Gastroesophageal sphincter (tissue), 4 donors: Measurements from ENCODE around the gene NUP43. TPM values are rescaled to one million over a fixed set of nuclear protein-coding genes. Genes with fewer than 3 reads are reported as not detected.

Experiments
- ATAC-seq: fragments of 150-250 bp; one replicate; pipeline ENCODE4 v1.9.1; 2016; ENCODE audit warnings: mild to moderate bottlenecking, moderate library complexity
- H3K27ac ChIP-seq, 4 donors: fragments of 200-600 bp; sonication (generic) in 3 of 4; 1 replicate in 3 of 4; 2 replicates in 1 of 4; pipeline ENCODE4 v1.5.1; 2016 to 2019
- H3K27me3 ChIP-seq: fragments of 200-600 bp; sonication (generic); one replicate; pipeline ENCODE4 v1.5.1; 2019
- H3K36me3 ChIP-seq, 2 donors: fragments of 200-600 bp; sonication (generic); one replicate each; pipeline ENCODE4 v1.5.1; 2019; ENCODE audit warnings: control low read depth in 1 of 2
- H3K4me1 ChIP-seq, 3 donors: fragments of 200-600 bp; sonication (generic); 1 replicate in 2 of 3; 2 replicates in 1 of 3; pipeline ENCODE4 v1.5.1; 2016 to 2019; ENCODE audit warnings: control low read depth in 2 of 3
- H3K4me3 ChIP-seq, 2 donors: fragments of 200-600 bp; sonication (generic); one replicate each; pipeline ENCODE4 v1.5.1; 2019; ENCODE audit warnings: mild to moderate bottlenecking in 1 of 2, moderate library complexity in 1 of 2
- H3K9me3 ChIP-seq, 3 donors: fragments of 200-600 bp; sonication (generic); one replicate each; pipeline ENCODE4 v1.5.1; 2017 to 2019; ENCODE audit warnings: control low read depth in 2 of 3
- CTCF ChIP-seq, 4 experiments: fragments of 200-600 bp in 2 of 4; fragments of 450-650 bp in 2 of 4; sonication (generic) in 1 of 4; IDR thresholded peaks; one replicate each; pipeline ENCODE4 v1.5.1; 2017 to 2019; ENCODE audit warnings: antibody characterized with exemption in 4 of 4, mild to moderate bottlenecking in 2 of 4, moderate library complexity in 2 of 4
- EP300 ChIP-seq: sonication (generic); formaldehyde crosslinking; IDR thresholded peaks from one replicate; pipeline ENCODE4 v1.6.1; 2017; ENCODE audit warnings: antibody characterized with exemption, mild to moderate bottlenecking
- POLR2A ChIP-seq, 2 donors: fragments of 450-650 bp; IDR thresholded peaks; one replicate each; pipeline ENCODE4 v1.6.1; 2017; ENCODE audit warnings: antibody characterized with exemption in 2 of 2, mild to moderate bottlenecking in 2 of 2, moderate library complexity in 1 of 2
- POLR2AphosphoS5 ChIP-seq: sonication (generic); formaldehyde crosslinking; IDR thresholded peaks from one replicate; pipeline ENCODE4 v1.6.1; 2017; ENCODE audit warnings: antibody characterized with exemption
- WGBS, 2 donors: methylation state at CpG; one replicate each; pipeline ENCODE4 v1.1.5; 2018; ENCODE audit warnings: low coverage in 1 of 2; 5-methylcytosine and 5-hydroxymethylcytosine counted together
- total RNA-seq, 4 donors: library from RNA; depleted of rRNA; stranded (reverse); fragments of >200 nt; gene quantifications; one replicate each; pipeline ENCODE4 v1.1.0, GENCODE V29; 2016

Gene NUP43
- total RNA-seq, 4 donors from 2014 or later = 15.0 to 29.4 (median 19.3) TPM

DNA sequence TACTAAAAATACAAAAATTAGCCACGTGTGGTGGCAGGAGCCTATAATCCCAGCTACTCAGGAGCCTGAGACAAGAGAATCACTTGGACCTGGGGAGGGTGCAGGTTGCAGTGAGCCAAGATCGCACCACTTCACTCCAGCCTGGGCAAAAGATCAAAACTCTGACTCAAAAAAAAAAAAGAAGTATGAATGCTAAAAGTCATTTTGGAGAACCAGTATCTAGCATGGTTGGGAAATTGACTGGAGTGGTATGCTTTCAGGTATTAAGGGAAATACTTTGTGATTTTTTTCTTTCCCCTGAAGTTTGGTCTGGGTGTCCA, 33.3 kb upstream of the NUP43 start:
- H3K9me3 ChIP-seq = no peaks in the 10 kb centered on the region
- H3K27me3 ChIP-seq = no peaks in the 10 kb centered on the region
- 39 to 70% methylated on average over 1 to 2 of the region's 2 CpGs for WGBS, 2 donors
- H3K27ac ChIP-seq = no peak overlapping the region
- H3K4me1 ChIP-seq = no peaks in the 10 kb centered on the region
- TF ChIP-seq CTCF (IDR thresholded peaks at IDR 0.05) (no peak), POLR2AphosphoS5 (no peak), POLR2A (IDR thresholded peaks at IDR 0.05) (no peak), EP300 (no peak)
- H3K36me3 ChIP-seq = peaks cover 0 to 74% of the 10 kb centered on the region in 2 donors
- H3K4me3 ChIP-seq = no peak overlapping the region
- ATAC-seq = no peak

- H3K9me3 ChIP-seq = no peaks in the 10 kb centered on the region
- 100% methylated on average over 1 of the region's 1 CpG; no CpG with 5 or more reads in 1 of the 2 donors for WGBS, 2 donors
- no peak for ATAC-seq
These were observed 31.3 kb upstream of the NUP43 start for GRCh38 chr6:149777624-149778023.

DNA sequence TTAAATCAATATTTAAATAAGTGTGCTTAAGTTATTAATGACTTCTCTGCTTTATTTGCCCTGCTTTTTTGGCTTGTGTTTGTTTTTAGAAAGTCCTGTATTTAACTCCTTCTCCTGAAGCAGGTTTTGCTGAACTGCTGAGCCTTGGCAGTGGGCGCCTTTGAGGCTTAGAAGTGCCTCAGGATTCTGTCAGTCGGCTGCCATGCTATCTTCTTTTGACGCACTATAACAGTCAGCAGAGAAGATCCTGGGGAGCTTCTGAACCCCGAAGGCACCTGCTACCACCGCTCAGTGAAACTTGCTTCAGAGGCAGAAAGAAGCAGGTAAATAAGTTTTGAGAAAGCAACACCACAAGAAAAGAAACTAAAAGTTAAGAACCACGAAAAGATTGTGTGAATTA, 25.6 kb upstream of the NUP43 start:
- Histone ChIP-seq H3K4me1 (no peaks in the 10 kb centered on the region), H3K27me3 (no peaks in the 10 kb centered on the region), H3K9me3 (no peaks in the 10 kb centered on the region), H3K36me3 (peaks cover 0 to 72% of the 10 kb centered on the region in 2 donors), H3K4me3 (no peak overlapping the region), H3K27ac (no peak overlapping the region)
- TF ChIP-seq EP300 = no peak
- no peak for TF ChIP-seq POLR2A (IDR thresholded peaks at IDR 0.05)
- no peak for TF ChIP-seq POLR2AphosphoS5
- TF ChIP-seq CTCF (IDR thresholded peaks at IDR 0.05) = no peak
- 90 to 100% methylated on average over 1 to 6 of the region's 6 CpGs for WGBS, 2 donors
- no peak for ATAC-seq

More at GRCh38 chr6:149777624-149778023, 31.3 kb upstream of the NUP43 start:
- TF ChIP-seq POLR2A (IDR thresholded peaks at IDR 0.05) = no peak
- no peak for TF ChIP-seq EP300
- no peak for TF ChIP-seq POLR2AphosphoS5
- TF ChIP-seq CTCF (IDR thresholded peaks at IDR 0.05) = no peak
- Histone ChIP-seq H3K27me3 (no peaks in the 10 kb centered on the region), H3K36me3 (peaks cover 0 to 74% of the 10 kb centered on the region in 2 donors), H3K4me3 (no peak overlapping the region), H3K27ac (no peak overlapping the region), H3K4me1 (no peaks in the 10 kb centered on the region)

GRCh38 chr6:149771185-149771584, 24.9 kb upstream of the NUP43 start:
- no peaks in the 10 kb centered on the region for H3K27me3 ChIP-seq
- 92 to 100% methylated on average over 3 of the region's 3 CpGs for WGBS, 2 donors
- H3K9me3 ChIP-seq = no peaks in the 10 kb centered on the region
- TF ChIP-seq EP300 = no peak
- TF ChIP-seq POLR2A (IDR thresholded peaks at IDR 0.05) = no peak
- TF ChIP-seq POLR2AphosphoS5 = no peak
- no peak for TF ChIP-seq CTCF (IDR thresholded peaks at IDR 0.05)
- no peaks in the 10 kb centered on the region for H3K4me1 ChIP-seq
- ATAC-seq = no peak
- H3K4me3 ChIP-seq = no peak overlapping the region
- peaks cover 0 to 73% of the 10 kb centered on the region in 2 donors for H3K36me3 ChIP-seq
- H3K27ac ChIP-seq = no peak overlapping the region

DNA sequence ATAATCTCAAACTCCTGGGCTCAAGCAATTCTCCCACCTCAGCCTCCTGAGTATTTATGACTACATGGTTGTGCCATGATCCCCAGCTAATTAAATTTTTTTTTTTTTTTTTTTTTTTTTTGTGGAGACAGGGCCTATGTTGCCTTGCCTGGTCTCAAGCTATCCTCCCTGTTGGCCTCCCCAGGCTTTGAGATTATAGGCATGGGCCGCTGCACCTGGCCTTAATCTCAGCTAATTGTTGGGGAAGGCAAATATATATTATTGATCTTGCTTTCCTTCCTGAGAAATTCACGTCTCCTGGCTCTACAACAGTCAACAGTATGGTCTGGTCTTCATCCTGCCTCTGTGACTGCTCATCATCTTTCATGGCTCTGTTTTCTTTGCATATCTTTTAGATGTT, 23.3 kb upstream of the NUP43 start:
- 97% methylated on average over 2 of the region's 2 CpGs; no CpG with 5 or more reads in 1 of the 2 donors for WGBS, 2 donors
- ATAC-seq = no peak
- Histone ChIP-seq H3K27ac (no peak overlapping the region), H3K4me1 (no peaks in the 10 kb centered on the region), H3K9me3 (no peaks in the 10 kb centered on the region), H3K36me3 (peaks cover 0 to 64% of the 10 kb centered on the region in 2 donors), H3K4me3 (no peak overlapping the region), H3K27me3 (no peaks in the 10 kb centered on the region)
- TF ChIP-seq POLR2A (IDR thresholded peaks at IDR 0.05) (no peak), POLR2AphosphoS5 (no peak), CTCF (IDR thresholded peaks at IDR 0.05) (no peak), EP300 (no peak)
